Esophagus muscularis mucosa (tissue), 3 donors: ENCODE results near the gene TNPO3.

Experiments used
- CTCF ChIP-seq, 3 experiments: fragments of 200-600 bp in 2 of 3; fragments of 450-650 bp in 1 of 3; sonication (generic) in 2 of 3; IDR thresholded peaks; one replicate each; pipeline ENCODE4 v1.5.1; 2017 to 2019; ENCODE audit warnings: antibody characterized with exemption in 3 of 3, mild to moderate bottlenecking in 2 of 3, moderate library complexity in 1 of 3
- POLR2A ChIP-seq: fragments of 450-650 bp; IDR thresholded peaks from one replicate; pipeline ENCODE4 v1.6.1; 2017; ENCODE audit warnings: antibody characterized with exemption, moderate library complexity, mild to moderate bottlenecking, low read depth
- POLR2AphosphoS5 ChIP-seq, 2 donors: sonication (generic); formaldehyde crosslinking; IDR thresholded peaks; one replicate each; pipeline ENCODE4 v1.6.1; 2017; ENCODE audit warnings: antibody characterized with exemption in 2 of 2

- no peak for TF ChIP-seq CTCF (IDR thresholded peaks at IDR 0.05)
- TF ChIP-seq POLR2AphosphoS5 (IDR thresholded peaks at IDR 0.05): no peak
- no peak for TF ChIP-seq POLR2A
Observed at GRCh38 chr7:129005186-129005585, 49.7 kb downstream of the TNPO3 start.
